HCT116 (cell line): ENCODE measurements around the gene ZNF207. TPM values are rescaled to one million over a fixed set of nuclear protein-coding genes. Genes with fewer than 3 reads are reported as not detected.

Experiments
- ATAC-seq: fragments of 200-7000 bp; cut with Tn5 transposase; 2 replicates; pipeline ENCODE4 v1.9.1; 2020; ENCODE audit warnings: mild to moderate bottlenecking, moderate library complexity
- BruUV-seq: library from RNA; stranded (reverse); fragments of 400-500 nt; replicated peaks from 2 replicates; lab custom pipeline; 2021; lab: Mats Ljungman, UMichigan
- CTCF ChIA-PET: fragments of 300-600 bp; sonication (Branson Sonifier 250); formaldehyde crosslinking; loops from one replicate; lab custom pipeline; 2021; ENCODE audit warnings: antibody characterized with exemption; lab: Charles Lee
- POLR2A ChIA-PET: fragments of 300-600, 350-600 bp; sonication (Branson Sonifier 250); formaldehyde crosslinking; loops from one replicate; lab custom pipeline; 2021; ENCODE audit warnings: antibody characterized with exemption; lab: Charles Lee
- RAD21 ChIA-PET, 2 experiments: fragments of 300-600 bp; sonication (Branson Sonifier 250); formaldehyde crosslinking; loops; one replicate each; lab custom pipeline; 2023; ENCODE audit warnings: low total read pairs in 2 of 2; ENCODE audit not compliant: uncharacterized antibody in 2 of 2, unreplicated experiment in 2 of 2, low non-redundant PET in 1 of 2; lab: Charles Lee
- DNase-seq: peaks from one replicate; pipeline ENCODE4 v3.0.0-alpha.2; 2010; ENCODE audit warnings: low read depth, low spot score
- H2AFZ ChIP-seq: fragments of 200-600 bp; shearing (Covaris generic), sonication (generic); 2 replicates; pipeline ENCODE4 v1.6.1; 2017; ENCODE audit warnings: low read depth, mixed run types, mixed read lengths, antibody characterized with exemption, low read length; ENCODE audit not compliant: poor library complexity, severe bottlenecking
- H3K27ac ChIP-seq: 2 replicates; pipeline ENCODE4 v1.5.1; 2012; ENCODE audit warnings: low read depth, low read length
- H3K27me3 ChIP-seq: fragments of 200-600 bp; sonication (generic); 2 replicates; pipeline ENCODE4 v1.6.1; 2016; ENCODE audit warnings: mixed run types, low read length, mixed read lengths; ENCODE audit not compliant: insufficient read depth
- H3K36me3 ChIP-seq, 2 experiments: fragments of 200-500 bp in 1 of 2; fragments of 200-600 bp in 1 of 2; sonication (Bioruptor generic) in 1 of 2; sonication (generic) in 1 of 2; 2 replicates each; pipeline versions ENCODE4 v1.5.1 to v1.6.1; 2014 to 2016; ENCODE audit warnings: low read length in 2 of 2, inconsistent platforms in 1 of 2, mixed read lengths in 1 of 2, mixed run types in 1 of 2; ENCODE audit not compliant: insufficient read depth in 2 of 2, control insufficient read depth in 1 of 2
- H3K4me1 ChIP-seq, 2 experiments: fragments of 200-600 bp in 1 of 2; sonication (generic) in 1 of 2; 2 replicates each; pipeline versions ENCODE4 v1.5.1 to v1.6.1; 2012 to 2017; ENCODE audit warnings: low read length in 2 of 2, inconsistent platforms in 1 of 2, mild to moderate bottlenecking in 1 of 2, mixed read lengths in 1 of 2, mixed run types in 1 of 2, moderate library complexity in 1 of 2; ENCODE audit not compliant: insufficient read depth in 2 of 2, control insufficient read depth in 1 of 2
- H3K4me2 ChIP-seq: fragments of 200-600 bp; sonication (generic); 2 replicates; pipeline ENCODE4 v1.6.1; 2017; ENCODE audit warnings: mixed run types, low read length, mixed read lengths
- H3K4me3 ChIP-seq, 2 experiments: fragments of 200-600 bp in 1 of 2; sonication (generic) in 1 of 2; replicated peaks in 1 of 2; 2 replicates each; pipeline ENCODE4 v1.5.1; 2011 to 2016; ENCODE audit warnings: low read length in 2 of 2, control low read depth in 1 of 2, low read depth in 1 of 2, mild to moderate bottlenecking in 1 of 2, mixed read lengths in 1 of 2, mixed run types in 1 of 2
- H3K79me2 ChIP-seq: fragments of 200-600 bp; sonication (generic); 2 replicates; pipeline ENCODE4 v1.6.1; 2017; ENCODE audit warnings: mild to moderate bottlenecking, mixed run types, low read length, moderate library complexity, mixed read lengths; ENCODE audit not compliant: insufficient read depth
- H3K9ac ChIP-seq: fragments of 200-600 bp; sonication (generic); 2 replicates; pipeline ENCODE4 v1.6.1; 2016; ENCODE audit warnings: low read length, mixed read lengths
- H3K9me2 ChIP-seq: fragments of 200-600 bp; sonication (generic), shearing (Covaris generic); 2 replicates; pipeline ENCODE4 v1.6.1; 2017; ENCODE audit warnings: mixed run types, mild to moderate bottlenecking, moderate library complexity; ENCODE audit not compliant: insufficient read depth
- H3K9me3 ChIP-seq, 2 experiments: fragments of 200-500 bp in 1 of 2; fragments of 200-600 bp in 1 of 2; sonication (Bioruptor generic) in 1 of 2; sonication (generic) in 1 of 2; 2 replicates each; pipeline ENCODE4 v1.6.1; 2014 to 2017; ENCODE audit warnings: low read length in 2 of 2, mixed read lengths in 2 of 2, inconsistent platforms in 1 of 2, low read depth in 1 of 2, mild to moderate bottlenecking in 1 of 2, mixed run types in 1 of 2, moderate library complexity in 1 of 2; ENCODE audit not compliant: control insufficient read depth in 1 of 2, insufficient read depth in 1 of 2
- H4K20me1 ChIP-seq: fragments of 200-600 bp; sonication (generic), shearing (Covaris generic); 2 replicates; pipeline ENCODE4 v1.6.1; 2017; ENCODE audit warnings: mixed run types, mild to moderate bottlenecking, moderate library complexity; ENCODE audit not compliant: insufficient read depth
- CEBPB ChIP-seq: IDR thresholded peaks from 2 replicates; pipeline ENCODE4 v1.6.1; 2012; ENCODE audit warnings: low read depth
- RAD21 ChIP-seq: IDR thresholded peaks from 2 replicates; pipeline ENCODE4 v1.6.1; 2012; ENCODE audit warnings: low read depth, mild to moderate bottlenecking
- intact Hi-C: fragments of 100-400 bp; cut with micrococcal nuclease; formaldehyde crosslinking; loops from 2 replicates; pipeline ENCODE4 v1.10.0; 2022
- total RNA-seq: library from RNA; stranded (reverse); gene quantifications from one replicate; pipeline ENCODE4 v1.2.1, GENCODE V29; 2021; ENCODE audit not compliant: unreplicated experiment
- TF ChIP-seq, protein P1 (sequence below), 3 experiments: fragments of 200-600 bp in 1 of 3; sonication (generic) in 1 of 3; IDR thresholded peaks in 2 of 3; conservative IDR thresholded peaks in 1 of 3; 2 replicates each; pipeline ENCODE4 v1.5.1; 2012 to 2017; ENCODE audit warnings: low read depth in 2 of 3, low read length in 2 of 3, antibody characterized with exemption in 1 of 3, borderline replicate concordance in 1 of 3, control low read depth in 1 of 3, mild to moderate bottlenecking in 1 of 3, mixed read lengths in 1 of 3, mixed run types in 1 of 3, moderate library complexity in 1 of 3; ENCODE audit not compliant: insufficient read depth in 1 of 3
- TF ChIP-seq, protein P2 (sequence below): IDR thresholded peaks from 2 replicates; pipeline ENCODE4 v1.6.1; 2012
- TF ChIP-seq, protein P3 (sequence below): IDR thresholded peaks from 2 replicates; pipeline ENCODE4 v1.6.1; 2011; ENCODE audit warnings: mild to moderate bottlenecking, low read length, moderate library complexity; ENCODE audit not compliant: insufficient replicate concordance; ENCODE audit errors: extremely low read depth

ZNF207 gene
- total RNA-seq, 1 experiment from 2014 or later: 181 TPM

- Histone ChIP-seq H3K4me3 (no peak overlapping the region), H3K79me2 (no peaks in the 10 kb centered on the region), H3K27me3 (no peaks in the 10 kb centered on the region), H4K20me1 (no peaks in the 10 kb centered on the region), H3K36me3 (no peaks in the 10 kb centered on the region), H3K9me3 (no peaks in the 10 kb centered on the region), H3K27ac (no peak overlapping the region), H3K9me2 (no peaks in the 10 kb centered on the region), H3K4me2 (no peak overlapping the region), H2AFZ (no peak overlapping the region), H3K4me1 (no peaks in the 10 kb centered on the region), H3K9ac (no peak overlapping the region)
- ChIA-PET CTCF (interaction anchor here (1.1 kb wide), 1 partner anchor 68 kb away, joined by 3 read pairs; no protein-coding TSS in a partner anchor), POLR2A (no interaction called here), RAD21 (no interaction called here)
- DNase-seq (no peak), ATAC-seq (no peak)
- TF ChIP-seq CEBPB: no peak
- TF ChIP-seq RAD21: no peak
- TF ChIP-seq, protein P1, sequence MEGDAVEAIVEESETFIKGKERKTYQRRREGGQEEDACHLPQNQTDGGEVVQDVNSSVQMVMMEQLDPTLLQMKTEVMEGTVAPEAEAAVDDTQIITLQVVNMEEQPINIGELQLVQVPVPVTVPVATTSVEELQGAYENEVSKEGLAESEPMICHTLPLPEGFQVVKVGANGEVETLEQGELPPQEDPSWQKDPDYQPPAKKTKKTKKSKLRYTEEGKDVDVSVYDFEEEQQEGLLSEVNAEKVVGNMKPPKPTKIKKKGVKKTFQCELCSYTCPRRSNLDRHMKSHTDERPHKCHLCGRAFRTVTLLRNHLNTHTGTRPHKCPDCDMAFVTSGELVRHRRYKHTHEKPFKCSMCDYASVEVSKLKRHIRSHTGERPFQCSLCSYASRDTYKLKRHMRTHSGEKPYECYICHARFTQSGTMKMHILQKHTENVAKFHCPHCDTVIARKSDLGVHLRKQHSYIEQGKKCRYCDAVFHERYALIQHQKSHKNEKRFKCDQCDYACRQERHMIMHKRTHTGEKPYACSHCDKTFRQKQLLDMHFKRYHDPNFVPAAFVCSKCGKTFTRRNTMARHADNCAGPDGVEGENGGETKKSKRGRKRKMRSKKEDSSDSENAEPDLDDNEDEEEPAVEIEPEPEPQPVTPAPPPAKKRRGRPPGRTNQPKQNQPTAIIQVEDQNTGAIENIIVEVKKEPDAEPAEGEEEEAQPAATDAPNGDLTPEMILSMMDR (IDR thresholded peaks at IDR 0.05 in 2 of 3, conservative IDR thresholded peaks at IDR 0.05 in 1 of 3; ENCODE audit: borderline replicate concordance in 1 of 3, insufficient read depth in 1 of 3, low read depth in 2 of 3, low read length in 2 of 3): no peak
- TF ChIP-seq, protein P2, sequence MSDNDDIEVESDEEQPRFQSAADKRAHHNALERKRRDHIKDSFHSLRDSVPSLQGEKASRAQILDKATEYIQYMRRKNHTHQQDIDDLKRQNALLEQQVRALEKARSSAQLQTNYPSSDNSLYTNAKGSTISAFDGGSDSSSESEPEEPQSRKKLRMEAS: no peak
- TF ChIP-seq, protein P3, sequence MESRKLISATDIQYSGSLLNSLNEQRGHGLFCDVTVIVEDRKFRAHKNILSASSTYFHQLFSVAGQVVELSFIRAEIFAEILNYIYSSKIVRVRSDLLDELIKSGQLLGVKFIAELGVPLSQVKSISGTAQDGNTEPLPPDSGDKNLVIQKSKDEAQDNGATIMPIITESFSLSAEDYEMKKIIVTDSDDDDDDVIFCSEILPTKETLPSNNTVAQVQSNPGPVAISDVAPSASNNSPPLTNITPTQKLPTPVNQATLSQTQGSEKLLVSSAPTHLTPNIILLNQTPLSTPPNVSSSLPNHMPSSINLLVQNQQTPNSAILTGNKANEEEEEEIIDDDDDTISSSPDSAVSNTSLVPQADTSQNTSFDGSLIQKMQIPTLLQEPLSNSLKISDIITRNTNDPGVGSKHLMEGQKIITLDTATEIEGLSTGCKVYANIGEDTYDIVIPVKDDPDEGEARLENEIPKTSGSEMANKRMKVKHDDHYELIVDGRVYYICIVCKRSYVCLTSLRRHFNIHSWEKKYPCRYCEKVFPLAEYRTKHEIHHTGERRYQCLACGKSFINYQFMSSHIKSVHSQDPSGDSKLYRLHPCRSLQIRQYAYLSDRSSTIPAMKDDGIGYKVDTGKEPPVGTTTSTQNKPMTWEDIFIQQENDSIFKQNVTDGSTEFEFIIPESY: no peak
- BruUV-seq: no TSS peak
- intact Hi-C loops: no loop called here
Measured at GRCh38 chr17:32320847-32321246, 29.1 kb upstream of the ZNF207 start.
